ENCODE results near the gene SLC5A4. TPM values are rescaled to one million over a fixed set of nuclear protein-coding genes. Genes with fewer than 3 reads are reported as not detected.

SLC5A4 gene
- not detected in 2 replicates for total RNA-seq

GRCh38 chr22:32255217-32255616 lies at the start of gene SLC5A4:
TSS of gene SLC5A4 (minus strand) at chr22:32255347. CDS start at chr22:32255329, 18 bp downstream.

GRCh38 chr22:32204856-32205722 lies 50.1 kb downstream of the SLC5A4 start, which contains the start of gene RFPL2:
TSS of gene RFPL2 (minus strand) at chr22:32205073. CDS start at chr22:32202451, 2,622 bp downstream.

Other genes with a start within 250 kb of the SLC5A4 start
- gene SLC5A1, start 212.1 kb downstream of the SLC5A4 start, total RNA-seq: 0.04 and 0.08 TPM in 2 replicates
- not detected in 2 replicates for gene C22orf42, start 96.0 kb downstream of the SLC5A4 start, total RNA-seq
- not detected in 2 replicates for gene RFPL2, start 50.3 kb downstream of the SLC5A4 start, total RNA-seq
- not detected in 2 replicates for gene RFPL3, start 102.5 kb upstream of the SLC5A4 start, total RNA-seq
- 86.5 and 103 TPM in 2 replicates for gene RTCB, start 156.9 kb upstream of the SLC5A4 start, total RNA-seq
- 0.31 TPM in 1 of 2 replicates, not detected in the other for gene BPIFC, start 209.1 kb upstream of the SLC5A4 start, total RNA-seq
- 67.8 and 68.9 TPM in 2 replicates for gene FBXO7, start 219.5 kb upstream of the SLC5A4 start, total RNA-seq